Activated CD8-positive, alpha-beta memory T cell treated with anti-CD3 and anti-CD28 coated beads, Interleukin-2, amount 50 U/mL, for 24 hours (primary cell): ENCODE data around the gene COA1.

Experiments
- DNase-seq: peaks from one replicate; pipeline ENCODE4 v3.0.0-alpha.2; 2020; ENCODE audit errors: extremely low read depth

The COA1 gene

DNA sequence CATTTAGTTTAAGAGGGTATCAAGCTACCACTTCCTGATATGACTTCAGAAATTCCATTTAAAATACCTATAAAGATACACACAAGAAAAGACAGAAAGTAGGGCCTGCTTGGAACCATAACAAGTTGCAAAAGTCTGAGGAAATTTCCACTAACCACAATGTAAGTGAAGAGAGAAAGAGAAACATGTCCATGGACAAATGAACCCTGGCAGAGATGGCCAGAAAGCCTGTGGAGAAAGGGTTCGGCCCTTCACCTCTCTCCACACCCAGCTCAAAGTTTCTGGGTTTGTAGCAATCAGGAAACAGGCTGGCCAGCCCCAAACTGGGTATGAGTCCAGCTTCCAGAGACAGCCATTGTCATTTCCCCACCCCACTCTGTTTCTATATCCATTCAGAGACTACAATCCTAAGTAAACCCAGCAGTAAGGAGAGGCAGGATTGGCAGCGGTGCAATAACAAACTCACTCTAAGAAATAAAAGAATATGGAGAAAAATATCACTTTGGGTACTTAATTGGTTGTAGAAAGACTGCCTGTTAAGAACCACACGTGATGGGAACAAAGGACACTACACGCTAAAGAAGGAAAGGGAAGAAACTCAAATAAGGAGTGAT is 75.3 kb downstream of the COA1 start:
- DNase-seq: no peak

DNA sequence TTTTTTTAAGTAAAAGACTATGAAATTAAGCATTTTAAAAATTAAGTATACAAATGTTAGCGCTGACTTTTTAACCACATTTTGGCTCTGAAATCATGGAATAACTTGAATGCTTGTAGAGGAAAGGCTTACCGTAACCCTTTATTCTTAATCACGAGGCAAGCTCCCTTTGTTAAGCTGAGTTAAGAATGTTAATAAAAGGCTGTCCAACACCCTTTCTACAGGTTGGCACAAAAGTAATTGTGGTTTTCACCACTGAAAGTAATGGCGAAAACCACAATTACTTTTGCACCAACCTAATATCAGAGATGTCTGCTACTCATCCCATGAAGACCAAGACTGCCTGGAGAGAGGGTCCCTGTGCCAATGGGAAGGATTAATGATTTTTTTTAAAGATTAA is 75.9 kb downstream of the COA1 start:
- DNase-seq: no peak

DNA sequence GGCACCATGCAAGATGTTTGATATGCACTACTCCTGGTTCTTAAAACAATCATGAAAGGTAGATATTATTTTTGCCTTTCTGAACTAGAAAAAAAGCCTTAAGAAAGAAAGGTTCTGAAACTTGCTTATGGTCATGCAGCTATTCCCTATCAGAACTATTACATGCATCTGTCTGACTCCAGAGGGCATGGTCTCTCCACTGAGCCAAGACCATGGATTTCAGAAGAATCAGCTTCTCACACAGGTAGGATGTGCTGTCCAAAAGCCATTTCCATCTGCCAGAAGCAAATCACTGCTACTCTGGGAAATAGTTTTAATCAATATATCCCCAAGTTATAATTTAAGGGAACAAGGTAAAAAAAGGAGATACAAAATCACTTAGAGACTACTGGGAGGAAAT is 77.0 kb downstream of the COA1 start:
- DNase-seq: no peak

DNA sequence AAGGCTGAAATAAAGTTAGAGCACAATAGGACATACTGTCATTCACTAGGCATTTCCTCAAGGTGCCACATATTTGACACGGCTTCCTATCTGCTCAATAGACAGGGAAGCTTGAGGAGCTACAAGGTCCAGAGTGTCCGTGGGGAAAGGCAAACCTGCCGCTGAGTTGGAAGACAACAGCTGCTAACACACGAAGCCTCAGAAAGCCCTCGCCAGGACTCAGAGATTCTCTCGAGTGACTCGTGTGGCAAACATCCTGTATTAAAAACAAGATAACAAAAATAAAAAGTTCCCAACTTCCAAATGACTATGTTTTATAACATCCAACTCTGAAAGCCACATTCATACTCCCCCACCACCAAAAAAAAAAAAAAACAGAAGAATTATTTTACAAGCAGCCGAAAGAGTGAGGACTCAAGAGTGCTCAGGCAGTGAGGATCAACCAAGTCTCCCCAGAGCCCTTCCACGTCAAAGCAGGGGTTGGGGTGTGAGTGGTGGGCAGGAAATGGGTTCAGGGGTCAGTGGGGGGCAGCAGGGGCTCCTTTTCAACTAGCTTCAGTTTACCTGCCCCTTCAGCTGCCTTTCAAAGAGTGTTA is 78.8 kb downstream of the COA1 start:
- no peak for DNase-seq

DNA sequence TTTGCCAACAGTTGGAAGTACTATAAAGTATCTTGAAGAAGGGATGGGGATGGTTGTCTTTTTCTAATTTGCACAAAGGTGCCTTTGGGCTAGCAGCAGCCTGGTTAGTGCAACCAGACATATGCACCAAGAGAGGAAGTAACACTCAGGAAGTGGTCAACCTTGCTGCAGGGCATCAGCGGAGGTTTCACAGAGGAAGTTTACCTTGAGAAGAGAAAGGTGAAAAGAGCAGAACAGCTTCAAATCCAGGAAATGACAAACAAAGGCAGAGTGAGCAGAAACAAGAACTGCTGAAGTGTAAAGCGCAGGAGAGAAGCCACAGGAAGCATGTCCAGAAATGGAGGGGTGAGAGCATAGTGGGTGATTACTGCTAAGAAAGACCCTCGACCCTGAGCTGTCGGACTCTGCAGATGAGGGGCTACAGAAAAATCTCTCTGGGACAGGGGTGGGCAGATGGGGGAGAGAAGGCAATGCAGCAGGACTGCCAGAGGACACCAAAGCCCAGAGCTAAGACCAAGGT is 79.5 kb downstream of the COA1 start:
- DNase-seq: no peak

DNA sequence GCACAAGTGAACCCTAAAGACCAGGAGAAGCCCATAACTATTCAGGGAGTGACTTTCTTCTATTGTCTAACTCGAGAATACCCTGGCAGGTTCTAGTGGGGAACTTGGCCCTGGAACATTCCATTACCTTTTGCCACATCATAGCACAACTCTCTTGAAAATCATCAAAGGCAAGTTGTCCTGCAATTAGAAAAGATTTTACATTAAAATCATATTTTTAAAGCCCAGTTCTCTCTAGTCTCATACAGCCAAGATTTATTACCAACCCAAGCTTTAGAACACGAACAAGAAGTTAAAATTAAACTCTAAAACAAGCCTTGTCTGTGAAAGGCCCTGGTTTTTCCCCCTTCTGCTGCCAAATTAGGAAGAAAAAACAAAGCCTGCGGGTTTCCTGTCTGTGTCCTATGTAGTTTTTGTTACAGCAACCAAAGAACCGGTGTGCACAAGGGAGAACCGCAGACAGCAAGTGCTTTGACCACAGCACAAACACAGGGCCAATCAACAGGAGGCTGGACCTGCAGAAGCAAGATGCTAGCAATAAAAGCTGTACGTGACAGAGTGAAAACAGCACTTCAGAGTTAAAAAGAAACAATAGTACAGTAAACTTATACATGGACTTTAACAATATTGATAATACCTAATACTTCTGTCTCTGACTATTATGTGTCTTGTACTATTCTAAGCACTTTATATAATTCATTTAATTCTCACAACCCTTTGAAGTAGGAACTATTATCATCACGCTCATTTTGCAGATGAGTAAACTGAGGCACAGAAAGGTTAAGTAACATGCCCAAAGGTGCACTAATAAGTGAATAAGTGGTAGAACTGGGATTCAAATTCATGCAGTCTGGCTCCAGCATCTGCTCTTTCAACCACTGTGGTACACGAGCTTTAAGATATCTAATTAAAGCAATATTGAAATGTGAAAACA is 80.6 kb downstream of the COA1 start:
- no peak for DNase-seq

DNA sequence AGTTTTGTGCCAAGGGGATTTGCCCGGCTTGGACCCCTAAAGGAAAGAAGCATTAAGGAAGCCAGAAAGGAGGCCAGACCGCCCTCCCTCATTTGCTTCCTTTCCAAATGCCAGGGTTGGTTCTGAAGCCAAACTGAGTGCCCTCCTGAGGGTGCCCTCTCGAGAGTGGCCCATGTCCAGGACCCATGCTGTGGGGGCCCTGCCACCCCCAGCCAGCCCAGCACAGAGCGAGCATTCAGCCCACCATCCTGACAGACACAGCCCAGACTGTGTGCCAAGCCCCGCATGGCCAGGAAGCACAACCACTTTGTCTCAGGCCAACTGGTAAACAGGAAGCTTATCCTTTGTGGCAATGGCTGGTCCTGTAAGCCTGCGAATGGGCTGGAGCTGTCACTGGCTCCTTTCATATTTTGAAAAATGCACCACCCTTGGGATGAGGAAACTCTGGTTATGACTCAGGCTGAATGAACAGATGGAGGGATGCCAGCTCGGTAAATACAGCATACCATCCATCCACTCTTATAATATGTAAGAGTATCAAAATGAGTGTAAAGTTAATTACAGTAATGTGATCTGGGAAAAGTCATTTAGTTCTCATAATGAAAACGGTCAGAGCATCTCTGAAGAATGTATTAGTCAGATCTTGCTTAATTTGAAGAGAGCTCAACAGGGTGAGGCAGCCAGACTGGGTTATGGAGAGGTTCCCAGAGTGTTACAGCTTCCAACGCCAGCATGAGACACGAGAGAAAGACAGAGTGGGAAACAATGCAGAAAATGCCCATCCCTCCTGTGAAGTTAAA is 81.5 kb downstream of the COA1 start:
- no peak for DNase-seq

DNA sequence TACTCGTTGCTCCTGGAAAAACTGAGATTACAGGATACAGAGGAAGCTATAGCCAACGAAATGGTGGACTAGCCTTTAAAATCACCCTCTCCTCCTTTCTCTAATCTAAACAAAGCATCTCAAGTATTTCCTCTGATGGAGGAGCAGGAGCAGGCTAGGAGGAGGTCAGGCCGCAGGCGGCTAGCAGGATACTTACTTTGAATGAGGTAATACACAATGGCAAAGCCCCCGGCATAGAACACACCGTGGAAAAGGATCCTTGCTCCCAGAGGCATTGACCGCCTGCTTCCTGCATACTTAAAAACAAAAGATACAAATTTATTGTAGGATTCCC is 82.0 kb downstream of the COA1 start:
- no peak for DNase-seq

DNA sequence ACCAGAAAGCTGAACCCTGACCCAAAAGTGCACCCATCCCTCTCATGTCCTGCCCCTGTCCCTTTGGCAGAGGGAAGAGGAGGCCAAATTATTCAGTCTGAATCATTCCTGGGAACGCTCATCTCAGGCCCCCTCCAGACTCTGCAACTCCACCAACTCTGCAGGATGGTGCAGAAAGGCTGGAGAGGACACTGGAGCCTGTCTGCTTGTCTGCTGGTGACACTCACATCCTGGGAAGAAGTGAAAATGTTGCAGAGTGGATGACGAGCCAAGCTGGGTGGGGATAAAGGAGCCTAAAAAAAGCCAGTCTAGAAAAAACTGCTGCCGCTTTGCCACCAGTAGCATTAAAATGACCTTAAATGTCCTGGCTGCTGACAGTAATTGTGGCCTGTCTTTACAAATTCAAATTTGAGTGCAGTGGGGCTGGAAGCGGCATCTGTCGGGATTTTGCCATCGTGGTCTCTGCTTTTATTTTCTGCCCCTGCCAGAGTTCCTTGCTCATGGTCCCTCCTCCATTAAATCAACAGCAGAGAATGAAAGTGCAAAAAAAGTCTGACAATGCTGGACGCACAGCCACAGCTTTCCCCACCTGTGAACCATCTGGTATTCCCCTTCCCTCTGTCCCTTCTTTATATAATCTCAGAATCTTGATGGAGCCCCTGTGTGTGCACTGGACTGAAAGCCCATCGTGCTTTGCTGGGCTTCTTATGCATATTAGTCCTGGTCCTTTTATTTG is 82.6 kb downstream of the COA1 start:
- DNase-seq: no peak

DNA sequence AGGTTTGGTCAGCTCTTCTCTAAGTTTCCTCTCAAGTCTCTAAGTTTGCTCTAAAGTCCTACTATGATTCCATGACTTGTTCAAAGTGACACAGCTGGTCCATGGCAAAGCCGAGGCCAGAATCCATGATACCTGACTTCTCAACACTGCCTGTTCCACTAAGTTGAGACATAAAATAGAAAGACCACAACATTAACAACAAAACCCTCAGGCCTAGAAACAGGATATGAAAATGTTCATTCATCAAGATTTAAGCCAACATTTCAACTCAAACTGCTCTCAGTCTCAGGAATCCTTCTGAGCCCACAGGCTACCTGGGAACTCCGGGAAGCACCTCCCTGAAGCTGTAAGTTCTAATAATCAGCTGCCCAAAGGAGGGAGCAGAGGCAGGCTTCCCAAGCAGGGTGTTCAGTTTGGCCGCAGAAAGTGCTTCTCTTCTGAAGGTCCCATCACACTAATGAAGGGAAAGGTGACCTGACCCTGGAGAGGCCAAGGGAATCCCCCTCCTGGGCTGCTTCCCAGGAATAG is 83.6 kb downstream of the COA1 start:
- DNase-seq: no peak

DNA sequence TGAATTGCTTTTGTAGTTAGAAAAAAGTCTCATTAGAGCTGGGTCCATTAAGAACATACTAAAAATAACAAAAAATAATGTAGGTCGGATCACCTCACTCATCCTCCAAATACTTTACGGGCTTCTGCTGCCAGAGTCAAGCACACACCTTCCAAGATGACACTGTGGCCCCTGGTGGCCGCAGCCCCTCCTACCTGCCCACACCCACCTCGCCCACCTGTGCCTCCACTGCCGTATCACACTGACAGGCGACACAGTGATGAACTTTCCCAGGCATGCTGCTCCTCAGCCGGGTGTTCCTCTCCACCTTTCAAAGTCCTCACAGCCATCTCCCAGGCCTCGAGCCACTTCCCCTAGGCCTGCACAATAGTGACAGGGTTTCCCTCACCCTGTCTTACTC is 85.5 kb downstream of the COA1 start:
- DNase-seq: no peak

DNA sequence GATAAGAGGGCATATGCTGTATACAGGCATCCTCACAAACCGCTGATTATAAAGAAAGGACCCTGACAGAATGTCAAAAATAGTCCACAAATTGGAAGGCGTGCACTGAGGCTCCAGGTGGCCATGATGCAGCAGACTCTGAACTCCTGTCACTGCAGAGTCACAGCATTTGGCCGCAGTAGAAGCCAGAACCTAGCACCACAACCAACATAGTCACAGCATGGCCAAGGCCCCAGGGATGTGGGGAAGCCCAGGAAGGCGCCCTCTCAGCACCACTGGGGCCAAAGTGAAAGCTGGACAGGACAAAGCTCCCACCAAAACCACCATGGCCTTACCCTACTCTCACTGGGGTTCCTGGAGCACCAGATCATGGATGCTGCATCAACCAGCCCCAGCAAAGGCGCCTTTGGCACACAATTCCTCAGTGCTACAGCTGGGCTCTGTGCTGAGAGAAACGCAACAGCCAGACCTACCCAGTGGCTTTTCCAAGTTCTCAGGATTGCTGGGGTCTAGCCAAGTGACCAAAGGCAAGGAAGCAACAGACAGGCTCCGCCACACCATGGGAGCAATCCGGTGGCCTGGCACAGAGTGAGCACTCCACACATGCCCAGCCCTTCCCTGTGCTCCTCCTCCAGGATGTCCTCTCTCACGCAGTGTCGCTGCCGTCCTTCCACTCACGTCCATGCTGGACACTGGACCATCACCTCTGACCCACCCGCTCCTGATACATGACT is 86.3 kb downstream of the COA1 start:
- DNase-seq: no peak

DNA sequence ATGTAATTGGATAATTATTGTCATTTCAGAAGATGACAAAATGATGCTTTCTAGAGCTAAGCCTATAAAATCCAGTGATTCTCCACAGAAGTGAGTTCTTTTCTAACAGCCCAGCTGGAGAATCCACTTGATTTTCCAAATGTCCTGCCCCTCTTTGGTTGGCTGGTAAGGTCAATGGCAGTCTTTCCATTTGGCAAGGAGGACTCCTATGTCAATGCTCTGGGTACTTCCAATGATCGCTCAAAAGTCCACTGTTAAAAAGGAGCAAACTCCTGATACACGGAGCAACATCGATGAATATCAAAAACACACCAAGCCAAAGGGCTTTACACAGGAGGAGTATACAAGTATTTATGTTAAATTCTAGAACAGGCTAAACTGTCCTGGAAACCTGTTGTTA is 88.6 kb downstream of the COA1 start:
- no peak for DNase-seq

DNA sequence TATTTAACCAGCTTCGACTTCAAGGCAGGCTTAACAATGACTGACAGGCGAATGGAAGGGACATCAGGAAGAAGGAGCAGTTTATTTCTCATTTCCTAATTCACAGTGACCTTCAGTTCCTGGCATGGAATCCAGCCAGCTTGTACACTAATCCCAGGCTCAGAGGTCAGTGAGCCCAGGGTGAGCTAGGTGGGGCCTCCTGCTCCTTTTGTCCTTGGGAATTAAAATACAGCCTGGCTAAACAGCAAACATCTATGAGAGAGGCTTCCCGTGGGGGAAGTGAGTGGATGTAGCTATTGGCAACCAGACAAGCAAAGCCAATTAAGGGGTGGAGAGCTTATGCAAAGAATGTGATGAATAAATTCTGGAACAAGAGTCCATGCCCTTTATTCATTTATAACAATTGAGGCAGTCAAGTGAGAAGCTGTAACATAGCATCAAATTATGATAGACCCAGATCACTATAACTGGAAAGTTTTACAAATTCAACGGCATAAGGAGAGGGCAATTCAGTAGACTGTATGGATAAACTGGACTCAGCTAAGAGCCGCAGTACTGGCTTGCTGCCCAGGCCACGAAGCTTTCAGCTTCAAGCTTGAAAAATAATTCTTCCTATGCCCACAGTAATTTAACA is 89.3 kb downstream of the COA1 start:
- DNase-seq: no peak

DNA sequence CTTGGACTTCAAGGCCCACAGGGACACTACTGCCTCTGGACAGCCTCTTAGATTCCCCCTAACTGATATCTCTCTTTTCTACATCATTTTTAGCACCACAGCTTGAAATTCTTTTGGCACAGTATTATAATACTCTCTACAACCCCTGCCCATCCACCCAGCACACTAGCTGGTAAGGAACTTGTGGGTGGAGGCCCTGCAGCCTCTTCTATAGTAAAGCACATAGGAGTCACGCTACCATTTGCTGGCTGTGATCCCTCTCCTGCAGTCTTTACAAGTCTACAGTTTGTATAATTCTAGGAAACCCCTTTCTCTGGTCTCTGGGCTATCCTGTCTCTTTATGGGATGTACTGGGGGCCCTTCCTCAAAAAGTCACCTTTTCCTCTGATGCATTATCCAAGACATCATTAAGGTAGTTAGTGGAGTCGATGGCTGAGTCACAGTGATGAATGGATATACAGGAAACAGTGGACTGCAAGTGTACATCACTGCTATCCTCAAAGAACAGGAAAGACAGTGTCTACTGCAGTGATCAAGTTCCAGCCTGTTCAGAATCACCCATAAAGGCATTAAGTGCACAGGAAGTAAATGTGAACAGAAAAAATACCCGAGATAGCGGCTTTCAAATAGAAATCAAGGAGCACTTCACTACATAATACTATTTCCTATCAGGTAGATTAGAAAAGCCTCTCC is 92.1 kb downstream of the COA1 start:
- no peak for DNase-seq

DNA sequence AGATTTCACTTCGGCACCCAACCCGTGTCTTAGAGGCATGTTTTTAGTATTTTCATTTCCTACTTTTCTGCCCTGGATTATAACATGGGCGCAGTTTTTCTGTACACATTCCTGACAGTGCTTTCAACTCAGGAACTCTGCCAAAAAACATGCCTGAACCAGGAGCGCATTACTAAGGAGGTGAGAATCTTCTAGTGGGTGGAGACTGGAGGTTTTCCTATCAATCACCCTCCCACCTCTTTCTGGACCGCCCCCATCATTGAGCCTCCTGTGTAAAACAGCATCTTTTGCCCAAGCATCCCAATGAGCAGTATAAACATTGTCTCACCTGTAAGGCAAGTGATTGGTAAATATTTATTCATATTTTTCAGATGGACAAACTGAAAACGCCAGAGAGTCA is 93.2 kb downstream of the COA1 start:
- no peak for DNase-seq

DNA sequence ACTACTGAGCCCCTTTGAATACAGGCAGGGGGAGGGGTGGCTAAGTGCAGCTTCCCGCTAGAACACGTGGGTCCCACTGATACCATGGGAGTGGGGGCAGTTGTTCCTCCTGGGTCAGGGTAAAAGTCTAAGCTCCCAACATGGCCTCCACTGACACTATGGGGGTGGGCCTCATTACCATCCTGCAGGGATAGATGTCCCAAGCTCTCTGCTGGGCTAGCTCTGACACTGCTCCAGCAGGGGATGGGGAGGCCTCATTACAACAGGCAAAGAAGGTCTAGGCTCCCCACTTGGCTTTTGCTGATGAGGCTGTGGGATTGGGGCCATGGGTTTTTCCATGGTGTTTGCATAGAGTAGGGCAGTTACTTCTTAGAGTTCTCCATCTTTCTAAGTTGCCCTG is 94.9 kb downstream of the COA1 start:
- no peak for DNase-seq

DNA sequence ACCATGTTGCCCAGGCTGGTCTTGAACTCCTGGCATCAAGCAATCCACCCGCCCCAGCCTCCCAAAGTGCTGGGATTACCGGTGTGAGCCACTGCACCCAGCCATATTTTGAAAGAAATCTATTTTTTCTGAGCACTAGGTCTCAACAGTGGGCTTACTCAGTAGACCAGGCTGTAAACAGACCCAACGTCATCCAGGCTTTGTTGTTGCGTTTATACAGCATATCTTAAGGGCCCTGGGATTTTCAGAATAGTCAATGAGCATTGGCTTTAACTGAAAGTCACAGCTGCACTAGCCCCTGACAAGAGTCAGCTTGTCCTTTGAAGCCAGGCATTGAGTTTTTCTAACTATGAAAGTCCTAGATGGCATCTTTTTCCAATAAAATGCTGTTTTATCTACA is 96.6 kb downstream of the COA1 start:
- no peak for DNase-seq

DNA sequence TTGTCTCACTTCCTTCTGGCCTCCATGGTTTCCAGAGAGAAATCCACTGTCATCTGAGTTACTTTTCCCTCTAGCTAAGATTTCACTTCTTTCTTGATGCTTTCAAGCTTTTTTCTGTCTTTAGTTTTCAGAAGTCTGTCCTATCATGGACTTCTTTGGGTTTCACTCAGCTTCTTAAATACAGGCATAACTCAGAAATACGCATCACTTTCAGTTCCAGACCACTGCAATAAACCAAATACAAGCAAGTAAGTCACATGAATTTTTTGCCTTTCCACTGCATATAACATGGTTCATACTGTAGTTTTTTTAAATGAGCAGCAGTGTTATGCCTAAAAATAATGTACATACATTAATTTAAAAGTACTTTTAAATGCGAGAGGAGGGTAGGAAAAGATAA is 97.8 kb downstream of the COA1 start:
- DNase-seq: no peak
